HG03025 (cell line): Measurements from ENCODE around the gene SNRNP48.
A peak's percentile ranks its signal among the peaks of the same experiment; 100 is the strongest.

Experiments
- ATAC-seq: cut with Tn5 transposase; IDR thresholded peaks from one replicate; pipeline ENCODE4 v1.9.1; 2021; ENCODE audit warnings: mild to moderate bottlenecking, moderate library complexity; ENCODE audit not compliant: unreplicated experiment, low FRiP score

Gene SNRNP48

GRCh38 chr6:7589949-7590917, at the start of gene SNRNP48:
SNRNP48 (plus strand) TSS chr6:7590198; CDS start chr6:7590258, 60 bp downstream.
- ATAC-seq, result peak; percentile 100

- ATAC-seq, result no peak
These were observed 49.4 kb upstream of the SNRNP48 start for GRCh38 chr6:7540595-7540994.

- no peak for ATAC-seq
These were observed 48.6 kb upstream of the SNRNP48 start, which contains the start of gene DSP for GRCh38 chr6:7541175-7542064. DSP (plus strand) TSS chr6:7541671; CDS start chr6:7541916, 245 bp downstream.

GRCh38 chr6:7542065-7542873, 47.7 kb upstream of the SNRNP48 start:
- ATAC-seq, result no peak

GRCh38 chr6:7542874-7543624, 46.9 kb upstream of the SNRNP48 start:
- no peak for ATAC-seq

- no peak for ATAC-seq
These were observed 46.1 kb upstream of the SNRNP48 start for GRCh38 chr6:7543789-7544424.

- no peak for ATAC-seq
These were observed 45.4 kb upstream of the SNRNP48 start for GRCh38 chr6:7544597-7544996.

- no peak for ATAC-seq
These were observed 44.5 kb upstream of the SNRNP48 start for GRCh38 chr6:7545316-7546019.

GRCh38 chr6:7546020-7546369, 44.0 kb upstream of the SNRNP48 start:
- no peak for ATAC-seq

- ATAC-seq, result no peak
These were observed 43.6 kb upstream of the SNRNP48 start for GRCh38 chr6:7546383-7546782.

- ATAC-seq, result no peak
These were observed 43.1 kb upstream of the SNRNP48 start for GRCh38 chr6:7546896-7547295.

- ATAC-seq, result no peak
These were observed 42.7 kb upstream of the SNRNP48 start for GRCh38 chr6:7547315-7547714.

GRCh38 chr6:7550433-7550801, 39.6 kb upstream of the SNRNP48 start:
- ATAC-seq, result no peak

- ATAC-seq, result no peak
These were observed 35.3 kb upstream of the SNRNP48 start for GRCh38 chr6:7554533-7555275.

GRCh38 chr6:7555671-7556070, 34.3 kb upstream of the SNRNP48 start:
- no peak for ATAC-seq

- no peak for ATAC-seq
These were observed 33.4 kb upstream of the SNRNP48 start for GRCh38 chr6:7556394-7557106.

- no peak for ATAC-seq
These were observed 32.3 kb upstream of the SNRNP48 start for GRCh38 chr6:7557652-7558051.
